Measurements from ENCODE around the gene TRIP12. TPM values are rescaled to one million over a fixed set of nuclear protein-coding genes. Genes with fewer than 3 reads are reported as not detected.

Gene TRIP12
- total and polyA plus RNA-seq, 2 donors (not counting 1 experiment from before 2014, with no cell fraction given) = 30.9 to 274 TPM

DNA sequence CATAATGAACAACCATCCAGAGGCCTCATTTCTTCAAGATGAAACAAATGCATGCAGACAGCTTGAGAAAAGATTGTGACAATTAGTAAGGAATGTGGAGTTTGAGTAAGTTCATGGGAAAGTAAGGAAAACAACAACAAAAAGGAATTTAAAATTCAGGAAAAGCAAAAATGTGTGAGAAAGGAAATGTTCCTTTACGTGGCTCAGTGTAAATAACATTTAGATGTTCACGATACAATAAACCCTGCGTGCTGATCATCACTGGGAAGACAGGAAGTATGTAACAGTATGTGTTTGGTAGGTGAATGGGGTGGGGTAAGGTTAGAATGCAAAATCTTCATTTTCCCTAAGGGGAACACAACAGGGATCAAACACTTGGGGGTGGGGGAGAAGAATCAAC, 72.7 kb downstream of the TRIP12 start:
- WGBS (ENCODE audit: insufficient coverage) = 100% methylated on average over 1 of the region's 3 CpGs
- CTCF ChIA-PET = no interaction called here
- peaks cover 60% of the 10 kb centered on the region for H3K79me2 ChIP-seq (ENCODE audit: control insufficient read depth, insufficient read depth, low read length)

DNA sequence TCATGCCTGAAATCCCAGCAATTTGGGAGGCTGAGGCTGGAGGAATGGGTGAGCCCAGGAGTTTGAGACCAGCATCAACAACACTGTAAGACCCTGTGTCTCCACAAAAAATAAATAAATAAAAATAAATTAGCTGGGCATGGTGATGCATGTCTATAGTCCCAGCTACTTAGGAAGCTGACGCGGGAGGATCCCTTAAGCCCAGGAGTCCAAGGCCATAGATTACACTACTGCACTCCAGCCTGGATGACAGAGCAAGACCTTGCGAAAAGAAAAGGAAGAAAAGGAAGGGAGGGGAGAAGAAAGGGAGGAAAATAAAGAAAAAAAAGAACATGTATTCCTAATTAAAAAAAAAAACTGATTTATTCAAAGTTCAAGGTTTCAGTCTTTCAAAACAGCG, 78.2 kb downstream of the TRIP12 start:
- no peak overlapping the region for H3K4me3 ChIP-seq (ENCODE audit: control extremely low read depth in 1 of 5, extremely low read depth in 1 of 5, insufficient read depth in 1 of 5, low read depth in 2 of 5, low read length in 4 of 5)
- no peaks in the 10 kb centered on the region for H3K27me3 ChIP-seq (replicated peaks in 1 of 4; ENCODE audit: control extremely low read depth in 1 of 4, control insufficient read depth in 3 of 4, insufficient read depth in 4 of 4, low read length in 3 of 4)
- H3K4me2 ChIP-seq (replicated peaks; ENCODE audit: low read depth, low read length, poor library complexity, severe bottlenecking) = no peak overlapping the region
- no peaks in the 10 kb centered on the region for H3K27me3 Mint-ChIP-seq
- no peak overlapping the region for H3K27ac Mint-ChIP-seq
- intact Hi-C loops (cut with micrococcal nuclease) = no loop called here
- no CpG with 5 or more reads among the region's 4 CpGs for WGBS (ENCODE audit: insufficient coverage)
- H3K27ac ChIP-seq (ENCODE audit: low read length in 2 of 2) = no peak overlapping the region
- no peaks in the 10 kb centered on the region for H3K9me3 ChIP-seq (ENCODE audit: control extremely low read depth in 1 of 3, control insufficient read depth in 2 of 3, insufficient read depth in 1 of 3, low read length in 2 of 3)
- H3K79me2 ChIP-seq (ENCODE audit: control insufficient read depth, insufficient read depth, low read length) = peaks cover 45% of the 10 kb centered on the region
- DNase-seq = no peak
- ATAC-seq (ENCODE audit: low read depth) = no peak
- H3K4me3 Mint-ChIP-seq = no peak overlapping the region
- H3K9ac ChIP-seq (ENCODE audit: low read length) = no peak overlapping the region
- H3K36me3 ChIP-seq (replicated peaks in 1 of 2; ENCODE audit: control extremely low read depth in 1 of 2, control insufficient read depth in 1 of 2, extremely low read depth in 1 of 2, insufficient read depth in 2 of 2, low read length in 1 of 2) = peaks cover 7 to 11% of the 10 kb centered on the region in 2 experiments
- ChIA-PET POLR2A (no interaction called here), CTCF (interaction anchor here (0.7 kb wide), 1 partner anchor 9 kb away, joined by 3 read pairs; no protein-coding TSS in a partner anchor)
- no peaks in the 10 kb centered on the region for H3K9me3 Mint-ChIP-seq (ENCODE audit: insufficient read depth)
- H2AFZ ChIP-seq (ENCODE audit: insufficient read depth, low read depth, low read length, poor library complexity, severe bottlenecking) = no peak overlapping the region
- H3K4me1 ChIP-seq (ENCODE audit: control insufficient read depth in 2 of 2, insufficient read depth in 2 of 2, low read length in 2 of 2) = peaks cover 3 to 6% of the 10 kb centered on the region in 2 donors
- peaks cover 15% of the 10 kb centered on the region for H3K4me1 Mint-ChIP-seq
- no peak for TF ChIP-seq EZH2 (IDR thresholded peaks at IDR 0.05; ENCODE audit: borderline replicate concordance, insufficient read depth, low read depth, low read length, poor library complexity, severe bottlenecking)
- TF ChIP-seq, protein P1, sequence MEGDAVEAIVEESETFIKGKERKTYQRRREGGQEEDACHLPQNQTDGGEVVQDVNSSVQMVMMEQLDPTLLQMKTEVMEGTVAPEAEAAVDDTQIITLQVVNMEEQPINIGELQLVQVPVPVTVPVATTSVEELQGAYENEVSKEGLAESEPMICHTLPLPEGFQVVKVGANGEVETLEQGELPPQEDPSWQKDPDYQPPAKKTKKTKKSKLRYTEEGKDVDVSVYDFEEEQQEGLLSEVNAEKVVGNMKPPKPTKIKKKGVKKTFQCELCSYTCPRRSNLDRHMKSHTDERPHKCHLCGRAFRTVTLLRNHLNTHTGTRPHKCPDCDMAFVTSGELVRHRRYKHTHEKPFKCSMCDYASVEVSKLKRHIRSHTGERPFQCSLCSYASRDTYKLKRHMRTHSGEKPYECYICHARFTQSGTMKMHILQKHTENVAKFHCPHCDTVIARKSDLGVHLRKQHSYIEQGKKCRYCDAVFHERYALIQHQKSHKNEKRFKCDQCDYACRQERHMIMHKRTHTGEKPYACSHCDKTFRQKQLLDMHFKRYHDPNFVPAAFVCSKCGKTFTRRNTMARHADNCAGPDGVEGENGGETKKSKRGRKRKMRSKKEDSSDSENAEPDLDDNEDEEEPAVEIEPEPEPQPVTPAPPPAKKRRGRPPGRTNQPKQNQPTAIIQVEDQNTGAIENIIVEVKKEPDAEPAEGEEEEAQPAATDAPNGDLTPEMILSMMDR (IDR thresholded peaks at IDR 0.05) = no peak
- peaks cover 17% of the 10 kb centered on the region for H4K20me1 ChIP-seq (ENCODE audit: control insufficient read depth, insufficient read depth, low read length, poor library complexity, severe bottlenecking)

More for the DNA sequence above, 72.7 kb downstream of the TRIP12 start:
- peaks cover 40% of the 10 kb centered on the region for H3K4me1 Mint-ChIP-seq
- H4K20me1 ChIP-seq (ENCODE audit: control insufficient read depth, insufficient read depth, low read length, poor library complexity, severe bottlenecking) = peaks cover 32% of the 10 kb centered on the region
- intact Hi-C loops (cut with micrococcal nuclease) = no loop called here
- peaks cover 2 to 9% of the 10 kb centered on the region in 2 experiments for H3K36me3 ChIP-seq (replicated peaks in 1 of 2; ENCODE audit: control extremely low read depth in 1 of 2, control insufficient read depth in 1 of 2, extremely low read depth in 1 of 2, insufficient read depth in 2 of 2, low read length in 1 of 2)
- H3K4me3 Mint-ChIP-seq = no peak overlapping the region
- H3K9ac ChIP-seq (ENCODE audit: low read length) = no peak overlapping the region
- H3K4me2 ChIP-seq (replicated peaks; ENCODE audit: low read depth, low read length, poor library complexity, severe bottlenecking) = no peak overlapping the region
- no peak overlapping the region for H3K27ac ChIP-seq (ENCODE audit: low read length in 2 of 2)
- POLR2A ChIA-PET = no interaction called here
- TF ChIP-seq EZH2 (IDR thresholded peaks at IDR 0.05; ENCODE audit: borderline replicate concordance, insufficient read depth, low read depth, low read length, poor library complexity, severe bottlenecking) = no peak
- TF ChIP-seq, protein P1 (IDR thresholded peaks at IDR 0.05) = no peak
- no peak for ATAC-seq (ENCODE audit: low read depth)
- peaks cover 10 to 11% of the 10 kb centered on the region in 2 donors for H3K4me1 ChIP-seq (ENCODE audit: control insufficient read depth in 2 of 2, insufficient read depth in 2 of 2, low read length in 2 of 2)
- no peak overlapping the region for H3K27ac Mint-ChIP-seq
- H2AFZ ChIP-seq (ENCODE audit: insufficient read depth, low read depth, low read length, poor library complexity, severe bottlenecking) = no peak overlapping the region
- H3K4me3 ChIP-seq (ENCODE audit: control extremely low read depth in 1 of 5, extremely low read depth in 1 of 5, insufficient read depth in 1 of 5, low read depth in 2 of 5, low read length in 4 of 5) = no peak overlapping the region
- no peaks in the 10 kb centered on the region for H3K27me3 ChIP-seq (replicated peaks in 1 of 4; ENCODE audit: control extremely low read depth in 1 of 4, control insufficient read depth in 3 of 4, insufficient read depth in 4 of 4, low read length in 3 of 4)
- H3K27me3 Mint-ChIP-seq = no peaks in the 10 kb centered on the region
- DNase-seq = no peak
- H3K9me3 ChIP-seq (ENCODE audit: control extremely low read depth in 1 of 3, control insufficient read depth in 2 of 3, insufficient read depth in 1 of 3, low read length in 2 of 3) = no peaks in the 10 kb centered on the region
- H3K9me3 Mint-ChIP-seq (ENCODE audit: insufficient read depth) = no peaks in the 10 kb centered on the region
